ENCODE measurements around the gene JPH3.

JPH3 gene

GRCh38 chr16:87744750-87745514, 142.6 kb downstream of the JPH3 start:
- Mint-ChIP-seq H3K27me3 (ENCODE audit: low read depth) (no peaks in the 10 kb centered on the region), H3K27ac (no peak overlapping the region), H3K9me3 (no peaks in the 10 kb centered on the region), H3K4me1 (ENCODE audit: low read depth) (no peaks in the 10 kb centered on the region), H3K4me3 (no peak overlapping the region), H3K36me3 (ENCODE audit: low read depth) (peaks cover 24% of the 10 kb centered on the region)

- Mint-ChIP-seq H3K9me3 (no peaks in the 10 kb centered on the region), H3K27me3 (ENCODE audit: low read depth) (no peaks in the 10 kb centered on the region), H3K4me1 (ENCODE audit: low read depth) (no peaks in the 10 kb centered on the region), H3K36me3 (ENCODE audit: low read depth) (peaks cover 26% of the 10 kb centered on the region), H3K27ac (no peak overlapping the region), H3K4me3 (no peak overlapping the region)
Measured at GRCh38 chr16:87746178-87746577, 143.9 kb downstream of the JPH3 start.

All from T-helper 1 cell treated with Interleukin-12 subunit alpha and Interleukin-12 subunit beta and Interleukin-4 antibody, amounts not matched to agents 30 μg/mL and 1 μg/mL, for 36 hours (primary cell).